ENCODE measurements around the gene SLC4A7.

DNA sequence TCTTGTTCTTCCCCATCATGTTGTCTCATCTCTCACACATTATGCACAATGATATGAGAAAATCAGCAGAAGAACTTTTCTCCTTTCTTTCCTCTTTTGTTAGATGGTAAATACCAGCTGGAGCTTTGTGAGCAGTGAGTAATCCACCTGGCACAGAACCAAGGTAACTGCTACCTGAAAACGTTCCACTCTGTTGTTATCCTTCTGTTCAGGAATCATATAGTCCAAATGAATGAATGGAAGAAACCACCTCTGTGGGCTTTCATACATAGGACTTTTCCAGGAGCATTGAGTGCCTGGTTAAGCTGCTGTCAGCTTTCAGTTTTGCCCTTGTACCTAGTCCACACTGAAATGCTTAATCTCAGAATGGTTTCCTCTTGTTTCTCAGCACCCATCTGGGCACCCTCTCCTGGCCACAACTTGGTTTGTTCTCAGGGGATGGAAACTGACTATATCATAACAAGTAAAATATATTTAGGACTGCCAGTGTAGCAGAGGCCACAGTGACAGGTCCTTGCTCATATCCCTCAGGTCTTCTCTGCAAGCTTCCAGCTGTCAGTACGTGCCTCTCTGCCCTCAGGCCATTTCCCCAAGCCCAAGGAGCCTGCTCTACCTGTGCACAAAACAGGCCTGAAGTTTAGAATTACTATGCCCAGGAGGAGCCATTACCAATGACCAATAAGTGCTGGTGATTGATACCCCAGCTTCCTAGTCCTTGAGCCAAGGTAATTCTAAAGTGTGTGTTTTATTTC is 23.5 kb upstream of the SLC4A7 start:
- TF ChIP-seq, protein P1, sequence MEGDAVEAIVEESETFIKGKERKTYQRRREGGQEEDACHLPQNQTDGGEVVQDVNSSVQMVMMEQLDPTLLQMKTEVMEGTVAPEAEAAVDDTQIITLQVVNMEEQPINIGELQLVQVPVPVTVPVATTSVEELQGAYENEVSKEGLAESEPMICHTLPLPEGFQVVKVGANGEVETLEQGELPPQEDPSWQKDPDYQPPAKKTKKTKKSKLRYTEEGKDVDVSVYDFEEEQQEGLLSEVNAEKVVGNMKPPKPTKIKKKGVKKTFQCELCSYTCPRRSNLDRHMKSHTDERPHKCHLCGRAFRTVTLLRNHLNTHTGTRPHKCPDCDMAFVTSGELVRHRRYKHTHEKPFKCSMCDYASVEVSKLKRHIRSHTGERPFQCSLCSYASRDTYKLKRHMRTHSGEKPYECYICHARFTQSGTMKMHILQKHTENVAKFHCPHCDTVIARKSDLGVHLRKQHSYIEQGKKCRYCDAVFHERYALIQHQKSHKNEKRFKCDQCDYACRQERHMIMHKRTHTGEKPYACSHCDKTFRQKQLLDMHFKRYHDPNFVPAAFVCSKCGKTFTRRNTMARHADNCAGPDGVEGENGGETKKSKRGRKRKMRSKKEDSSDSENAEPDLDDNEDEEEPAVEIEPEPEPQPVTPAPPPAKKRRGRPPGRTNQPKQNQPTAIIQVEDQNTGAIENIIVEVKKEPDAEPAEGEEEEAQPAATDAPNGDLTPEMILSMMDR (conservative IDR thresholded peaks at IDR 0.05 in 1 of 2, IDR thresholded peaks at IDR 0.05 in 1 of 2; ENCODE audit: extremely low read depth in 1 of 2, insufficient read depth in 1 of 2, low read depth in 1 of 2, low read length in 2 of 2) = no peak
- TF ChIP-seq EZH2 (IDR thresholded peaks at IDR 0.05; ENCODE audit: borderline replicate concordance, low read length) = no peak

All from mammary epithelial cell (primary cell).